ENCODE data around the gene HIF3A.
A peak's percentile ranks its signal among the peaks of the same experiment; 100 is the strongest.

HIF3A gene

DNA sequence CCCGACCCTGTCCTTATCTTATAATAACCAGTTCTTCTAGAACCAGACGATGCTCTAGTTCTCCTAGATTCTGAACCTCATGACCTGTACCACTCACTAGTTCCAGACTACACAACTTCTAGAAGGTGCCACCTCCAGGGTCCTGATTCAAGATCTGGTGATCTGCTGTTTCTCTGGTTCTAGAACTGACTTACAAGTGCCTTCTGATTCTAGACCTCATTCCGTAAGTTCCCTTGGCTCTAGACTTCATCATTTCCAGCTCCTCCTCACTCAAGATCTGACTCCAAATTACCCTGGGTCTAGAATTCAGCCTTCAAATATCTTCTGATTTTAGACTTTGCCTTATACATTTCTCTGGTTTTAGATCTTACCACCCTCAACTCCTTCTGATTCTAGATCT lies 45.1 kb downstream of the HIF3A start:
- intact Hi-C loops (cut with DNase I; ENCODE audit: low total_unique reads): loop anchor here (10.0 kb wide), 1 partner anchor 57 kb away; no protein-coding TSS in a partner anchor
- H3K4me1 ChIP-seq: peaks cover 0 to 6% (median 4%) of the 10 kb centered on the region in 4 donors
- no peak overlapping the region for H3K27ac ChIP-seq
- no peak for DNase-seq
- H3K36me3 ChIP-seq: peaks cover 30 to 47% (median 38%) of the 10 kb centered on the region in 3 donors
- H3K9me3 ChIP-seq: no peaks in the 10 kb centered on the region
- TF ChIP-seq, protein P1, sequence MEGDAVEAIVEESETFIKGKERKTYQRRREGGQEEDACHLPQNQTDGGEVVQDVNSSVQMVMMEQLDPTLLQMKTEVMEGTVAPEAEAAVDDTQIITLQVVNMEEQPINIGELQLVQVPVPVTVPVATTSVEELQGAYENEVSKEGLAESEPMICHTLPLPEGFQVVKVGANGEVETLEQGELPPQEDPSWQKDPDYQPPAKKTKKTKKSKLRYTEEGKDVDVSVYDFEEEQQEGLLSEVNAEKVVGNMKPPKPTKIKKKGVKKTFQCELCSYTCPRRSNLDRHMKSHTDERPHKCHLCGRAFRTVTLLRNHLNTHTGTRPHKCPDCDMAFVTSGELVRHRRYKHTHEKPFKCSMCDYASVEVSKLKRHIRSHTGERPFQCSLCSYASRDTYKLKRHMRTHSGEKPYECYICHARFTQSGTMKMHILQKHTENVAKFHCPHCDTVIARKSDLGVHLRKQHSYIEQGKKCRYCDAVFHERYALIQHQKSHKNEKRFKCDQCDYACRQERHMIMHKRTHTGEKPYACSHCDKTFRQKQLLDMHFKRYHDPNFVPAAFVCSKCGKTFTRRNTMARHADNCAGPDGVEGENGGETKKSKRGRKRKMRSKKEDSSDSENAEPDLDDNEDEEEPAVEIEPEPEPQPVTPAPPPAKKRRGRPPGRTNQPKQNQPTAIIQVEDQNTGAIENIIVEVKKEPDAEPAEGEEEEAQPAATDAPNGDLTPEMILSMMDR (IDR thresholded peaks at IDR 0.05): no peak
- H3K4me3 ChIP-seq: no peak overlapping the region
- H3K27me3 ChIP-seq: no peaks in the 10 kb centered on the region

DNA sequence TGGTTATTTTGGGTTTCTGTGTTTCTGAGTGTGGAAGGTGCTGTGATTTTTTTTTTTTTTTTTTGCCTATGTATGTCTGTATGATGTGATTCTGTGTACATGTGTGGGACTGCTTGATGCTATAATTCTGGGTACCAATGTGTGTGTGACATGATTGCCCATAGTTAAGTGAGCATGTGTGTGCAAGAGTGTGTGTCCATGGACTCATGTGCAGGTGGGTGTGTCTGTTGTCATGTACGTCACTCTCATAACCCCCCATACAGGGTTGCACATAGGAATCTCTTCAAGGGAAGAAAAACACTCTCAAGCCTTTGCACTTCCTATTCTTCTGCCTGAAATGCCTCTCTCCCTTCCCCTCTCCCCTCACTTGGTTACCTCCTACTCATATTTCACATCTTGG lies 47.5 kb downstream of the HIF3A start:
- Histone ChIP-seq H3K4me3 (no peak overlapping the region), H3K9me3 (no peaks in the 10 kb centered on the region), H3K27ac (no peak overlapping the region), H3K27me3 (no peaks in the 10 kb centered on the region), H3K4me1 (peaks cover 0 to 28% (median 20%) of the 10 kb centered on the region in 4 donors), H3K36me3 (peaks cover 13 to 26% (median 15%) of the 10 kb centered on the region in 3 donors)
- TF ChIP-seq, protein P1 (IDR thresholded peaks at IDR 0.05): no peak
- DNase-seq: no peak
- intact Hi-C loops (cut with DNase I; ENCODE audit: low total_unique reads): loop anchor here (10.0 kb wide), 1 partner anchor 60 kb away; no protein-coding TSS in a partner anchor

DNA sequence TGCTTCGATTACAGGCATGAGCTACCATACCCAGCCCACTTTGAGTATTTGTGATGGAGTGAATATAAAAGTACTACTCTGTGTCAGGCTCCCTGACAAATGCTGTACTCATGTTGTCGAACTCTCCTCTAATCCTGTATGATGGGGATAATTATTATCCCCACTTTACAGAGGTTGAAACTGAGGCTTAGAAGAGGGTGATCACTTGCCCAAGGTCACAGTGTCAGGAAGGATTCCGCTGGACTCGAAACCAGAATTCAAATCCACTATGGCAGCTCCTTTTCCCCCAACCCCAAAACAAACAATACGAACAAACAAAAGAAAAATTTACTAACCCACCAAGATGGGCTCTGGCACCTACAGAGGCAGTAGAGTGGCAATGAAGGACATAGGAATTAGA lies 48.3 kb downstream of the HIF3A start:
- Histone ChIP-seq H3K9me3 (no peaks in the 10 kb centered on the region), H3K4me3 (no peak overlapping the region), H3K27ac (no peak overlapping the region), H3K27me3 (no peaks in the 10 kb centered on the region), H3K4me1 (peaks cover 4 to 36% (median 28%) of the 10 kb centered on the region in 4 donors), H3K36me3 (peaks cover 5 to 18% (median 7%) of the 10 kb centered on the region in 3 donors)
- intact Hi-C loops (cut with DNase I; ENCODE audit: low total_unique reads): loop anchor here (10.0 kb wide), 1 partner anchor 60 kb away; no protein-coding TSS in a partner anchor
- DNase-seq: no peak
- TF ChIP-seq, protein P1 (IDR thresholded peaks at IDR 0.05): no peak

DNA sequence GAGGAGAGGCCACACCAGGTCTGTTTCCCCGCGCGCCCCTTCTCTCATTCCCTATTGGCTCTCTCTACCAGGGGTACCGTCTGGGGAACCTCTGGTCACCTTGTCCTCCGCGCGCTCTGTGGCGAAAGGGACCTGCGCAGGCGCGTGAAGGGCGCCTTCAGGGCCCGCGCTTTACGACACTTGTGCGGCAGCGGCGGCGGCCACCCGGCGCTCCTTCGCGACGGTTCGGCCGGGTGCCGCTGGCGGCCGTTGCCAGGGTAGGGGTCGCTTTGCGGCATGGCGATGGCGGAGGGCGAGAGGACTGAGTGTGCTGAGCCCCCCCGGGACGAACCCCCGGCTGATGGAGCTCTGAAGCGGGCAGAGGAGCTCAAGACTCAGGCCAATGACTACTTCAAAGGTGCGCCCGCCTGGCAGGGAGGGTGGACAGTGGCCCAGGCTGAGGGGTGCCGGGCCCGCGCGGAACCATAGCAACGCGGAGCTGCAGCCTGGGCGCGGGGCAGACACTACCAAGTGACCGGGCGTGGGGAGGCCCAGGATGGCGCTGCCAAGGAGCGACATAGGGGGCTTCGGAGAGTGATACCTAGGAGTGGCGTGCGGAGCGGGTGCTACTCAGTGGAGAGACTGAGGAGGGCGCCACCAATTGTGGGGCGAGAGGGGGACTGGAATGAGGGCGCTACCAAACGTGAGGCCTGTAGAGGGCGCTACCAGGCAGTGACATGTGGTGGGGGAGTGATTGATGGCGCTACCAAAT lies 50.2 kb downstream of the HIF3A start, which contains the start of gene PPP5C:
TSS of gene PPP5C (plus strand) at position 267 of the 751 bp plus-strand sequence. CDS start at position 277, 10 bp downstream.
- H3K4me1 ChIP-seq: peaks cover 6 to 54% (median 46%) of the 10 kb centered on the region in 4 donors
- peak; percentile 86 to 94 for DNase-seq
- intact Hi-C loops (cut with DNase I; ENCODE audit: low total_unique reads): loop anchor here (10.0 kb wide), 1 partner anchor 62 kb away; no protein-coding TSS in a partner anchor

DNA sequence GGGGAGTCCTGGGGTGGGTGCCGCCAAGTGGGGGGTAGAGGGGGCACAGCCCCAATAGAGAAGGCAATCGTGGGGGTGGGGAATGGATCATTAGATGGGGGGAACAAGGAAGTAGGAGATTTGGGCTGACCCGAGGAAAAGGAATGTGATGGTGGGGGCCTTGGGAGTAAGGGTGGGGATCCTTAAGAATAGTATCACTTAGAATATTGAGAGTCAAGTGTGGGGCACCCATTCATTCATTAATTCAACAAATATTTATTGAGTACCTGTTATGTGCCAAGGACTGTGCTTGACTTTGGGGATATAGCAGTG lies 50.7 kb downstream of the HIF3A start:
- no peak for DNase-seq
- intact Hi-C loops (cut with DNase I; ENCODE audit: low total_unique reads): loop anchor here (10.0 kb wide), 1 partner anchor 63 kb away; no protein-coding TSS in a partner anchor
- H3K4me3 ChIP-seq: peak overlapping the region; percentile 71 to 90
- no peaks in the 10 kb centered on the region for H3K27me3 ChIP-seq
- TF ChIP-seq, protein P1 (IDR thresholded peaks at IDR 0.05): no peak
- H3K27ac ChIP-seq: peak overlapping the region; percentile 76 to 77
- no peaks in the 10 kb centered on the region for H3K9me3 ChIP-seq
- peaks cover 6 to 59% (median 49%) of the 10 kb centered on the region in 4 donors for H3K4me1 ChIP-seq
- peaks cover 0 to under 1% (median 0%) of the 10 kb centered on the region in 3 donors for H3K36me3 ChIP-seq

More for the DNA sequence above, 50.2 kb downstream of the HIF3A start, which contains the start of gene PPP5C:
- no peaks in the 10 kb centered on the region for H3K9me3 ChIP-seq
- H3K4me3 ChIP-seq: peak within 1 kb of the TSS; percentile 71 to 90
- H3K27ac ChIP-seq: peak within 1 kb of the TSS; percentile 76 to 77
- no peaks in the 10 kb centered on the region for H3K27me3 ChIP-seq
- H3K36me3 ChIP-seq: no peaks in the 10 kb centered on the region
- TF ChIP-seq, protein P1 (IDR thresholded peaks at IDR 0.05): peak; percentile 53 to 68

Measured in tibial artery (tissue), 4 donors.